HUDEP-2 (cell line): ENCODE data around the gene FTCD.

ENCODE experiments used
- DNase-seq, 76 experiments: peaks; one replicate each; lab custom pipeline; 2025; ENCODE audit not compliant: unreplicated experiment in 76 of 76; lab: John Stamatoyannopoulos, UW

FTCD gene

DNA sequence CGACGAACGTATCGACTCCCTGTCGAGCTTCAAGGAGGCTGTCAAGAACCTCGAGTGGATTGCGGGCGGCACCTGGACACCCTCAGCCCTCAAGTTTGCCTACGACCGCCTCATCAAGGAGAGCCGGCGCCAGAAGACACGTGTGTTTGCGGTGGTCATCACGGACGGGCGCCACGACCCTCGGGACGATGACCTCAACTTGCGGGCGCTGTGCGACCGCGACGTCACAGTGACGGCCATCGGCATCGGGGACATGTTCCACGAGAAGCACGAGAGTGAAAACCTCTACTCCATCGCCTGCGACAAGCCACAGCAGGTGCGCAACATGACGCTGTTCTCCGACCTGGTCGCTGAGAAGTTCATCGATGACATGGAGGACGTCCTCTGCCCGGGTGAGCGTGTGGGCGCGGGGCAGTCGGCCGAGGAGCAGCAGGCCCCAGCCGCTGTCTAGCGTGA lies 29.5 kb downstream of the FTCD start:
- DNase-seq: no peak

DNA sequence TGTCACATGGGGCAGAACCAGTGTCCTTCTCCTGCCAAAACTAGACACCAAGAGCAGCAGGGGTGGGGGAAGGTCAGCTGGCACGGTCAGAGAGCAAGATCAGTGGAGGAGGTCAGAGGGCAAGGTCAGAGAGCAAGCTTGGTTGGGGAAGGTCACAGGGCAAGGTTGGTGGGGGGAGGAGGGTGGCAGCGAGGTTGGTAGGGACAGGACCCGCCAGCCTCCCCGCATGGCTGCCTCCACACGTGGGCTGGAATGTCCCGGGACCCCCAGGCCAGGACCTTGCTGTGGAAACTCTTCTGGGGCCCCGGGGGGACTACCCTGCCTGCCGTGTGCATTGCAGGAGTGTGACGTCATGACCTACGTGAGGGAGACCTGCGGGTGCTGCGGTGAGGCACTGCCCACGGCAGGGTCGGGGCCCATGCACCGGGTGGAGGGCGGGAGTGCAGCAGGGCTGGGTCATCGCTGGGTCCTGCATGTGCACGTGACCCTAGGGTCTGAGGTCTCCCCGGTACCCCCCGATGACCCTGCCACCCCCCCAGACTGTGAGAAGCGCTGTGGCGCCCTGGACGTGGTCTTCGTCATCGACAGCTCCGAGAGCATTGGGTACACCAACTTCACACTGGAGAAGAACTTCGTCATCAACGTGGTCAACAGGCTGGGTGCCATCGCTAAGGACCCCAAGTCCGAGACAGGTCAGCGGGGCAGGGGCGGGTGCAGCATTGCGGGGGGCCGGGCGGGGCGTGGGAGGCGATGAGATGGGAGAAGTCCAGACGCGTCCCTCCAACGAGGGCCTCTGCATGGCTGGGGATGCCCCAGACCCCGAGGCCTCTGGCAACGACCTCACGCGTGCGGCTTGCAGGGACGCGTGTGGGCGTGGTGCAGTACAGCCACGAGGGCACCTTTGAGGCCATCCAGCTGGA lies 30.2 kb downstream of the FTCD start:
- DNase-seq: no peak

DNA sequence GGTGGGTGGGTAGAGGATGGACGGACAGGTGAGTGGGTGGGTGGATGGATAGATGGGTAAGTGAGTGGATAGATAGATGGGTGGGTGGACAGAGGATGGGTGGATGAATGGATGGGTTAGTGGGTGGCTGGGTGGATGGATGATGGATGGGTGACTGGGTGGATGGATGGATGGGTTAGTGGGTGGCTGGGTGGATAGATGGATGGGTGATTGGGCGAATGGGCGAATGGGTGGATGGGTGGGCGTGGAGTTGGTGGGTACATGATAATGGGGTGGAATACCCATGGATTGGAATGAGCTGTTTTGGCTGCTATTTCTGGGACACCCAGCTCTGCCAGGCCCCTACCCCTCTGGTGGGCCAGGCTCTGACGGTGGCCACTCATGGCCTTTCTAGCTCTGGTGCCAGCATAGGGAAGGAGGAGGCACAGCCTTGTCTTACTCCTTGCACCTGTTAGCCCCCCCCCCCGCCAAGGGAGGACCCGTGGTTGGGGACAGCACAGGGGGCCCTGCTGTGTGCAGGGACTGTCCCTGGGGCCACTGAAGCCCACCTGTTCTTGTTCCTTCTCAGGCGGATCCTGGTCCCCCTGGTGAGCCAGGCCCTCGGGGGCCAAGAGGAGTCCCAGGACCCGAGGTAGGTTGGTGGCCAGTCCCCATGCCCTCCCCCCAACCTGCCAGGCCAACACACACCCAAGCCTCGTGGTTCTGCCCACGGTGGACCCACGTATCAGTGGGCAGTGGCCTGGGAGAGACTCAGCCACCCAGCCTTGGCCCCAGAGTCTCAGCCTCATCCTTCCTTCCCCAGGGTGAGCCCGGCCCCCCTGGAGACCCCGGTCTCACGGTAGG lies 31.1 kb downstream of the FTCD start:
- no peak for DNase-seq

DNA sequence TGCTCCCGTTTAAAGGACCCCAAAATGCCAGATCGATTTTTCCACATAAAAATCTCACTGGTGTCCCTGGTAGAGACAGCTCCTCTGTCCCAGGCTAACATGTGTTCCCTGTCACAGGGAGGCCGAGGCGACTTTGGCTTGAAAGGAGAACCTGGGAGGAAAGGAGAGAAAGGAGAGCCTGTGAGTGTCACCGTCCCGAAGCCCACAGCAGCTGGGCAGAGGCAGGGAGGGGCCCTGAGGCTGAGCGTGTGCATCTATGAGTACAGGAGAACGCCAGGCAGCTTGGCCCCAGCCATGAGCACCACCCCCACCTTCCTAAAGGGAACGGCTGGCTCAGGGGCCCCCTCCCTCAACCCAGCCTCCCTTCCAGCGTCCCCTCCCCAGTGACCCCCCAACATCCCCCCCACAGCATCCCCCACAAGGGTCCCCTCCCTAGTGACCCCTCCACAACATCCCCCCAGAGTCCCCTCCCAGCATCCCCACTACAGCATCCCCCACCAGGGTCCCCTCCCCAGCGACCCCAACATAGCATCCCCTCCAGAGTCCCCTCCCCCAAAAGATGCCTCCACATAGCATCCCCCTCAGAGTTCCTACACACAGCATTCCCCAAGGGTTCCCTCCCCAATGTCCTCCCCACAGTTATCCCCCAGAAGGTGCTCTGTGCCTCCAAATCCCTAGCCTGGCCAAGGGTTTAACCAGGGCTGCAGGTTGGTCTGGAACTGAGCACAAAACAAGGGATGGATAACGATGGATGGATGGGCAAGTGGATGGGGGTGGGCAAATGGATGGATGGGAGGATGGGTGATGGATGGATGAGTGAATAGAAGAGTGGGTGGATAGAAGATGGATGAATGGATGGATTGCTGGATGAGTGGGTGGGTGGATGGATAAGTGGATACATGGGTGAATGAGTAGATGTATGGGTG lies 32.4 kb downstream of the FTCD start:
- no peak for DNase-seq

DNA sequence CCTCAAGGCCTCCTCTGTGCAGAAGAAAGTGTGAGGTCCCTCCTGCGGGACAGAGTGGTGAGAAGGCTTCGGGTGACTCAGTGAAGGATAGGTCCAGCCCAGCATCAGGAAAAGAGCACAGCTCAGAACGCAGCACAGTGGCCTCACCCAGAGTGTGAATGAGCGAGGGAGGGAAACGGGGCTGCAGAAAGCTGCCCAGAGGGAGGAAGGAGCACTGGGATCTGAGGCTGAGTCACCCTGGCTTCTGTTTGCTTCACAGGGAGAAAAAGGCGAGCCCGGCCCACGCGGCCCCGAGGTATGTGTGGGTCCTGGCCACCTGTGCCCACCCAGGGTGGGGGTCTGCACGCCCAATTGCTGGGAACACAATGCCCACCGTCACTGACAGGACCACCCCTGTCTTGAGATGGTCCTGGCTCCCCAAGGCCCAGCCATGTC lies 33.1 kb downstream of the FTCD start:
- no peak for DNase-seq

DNA sequence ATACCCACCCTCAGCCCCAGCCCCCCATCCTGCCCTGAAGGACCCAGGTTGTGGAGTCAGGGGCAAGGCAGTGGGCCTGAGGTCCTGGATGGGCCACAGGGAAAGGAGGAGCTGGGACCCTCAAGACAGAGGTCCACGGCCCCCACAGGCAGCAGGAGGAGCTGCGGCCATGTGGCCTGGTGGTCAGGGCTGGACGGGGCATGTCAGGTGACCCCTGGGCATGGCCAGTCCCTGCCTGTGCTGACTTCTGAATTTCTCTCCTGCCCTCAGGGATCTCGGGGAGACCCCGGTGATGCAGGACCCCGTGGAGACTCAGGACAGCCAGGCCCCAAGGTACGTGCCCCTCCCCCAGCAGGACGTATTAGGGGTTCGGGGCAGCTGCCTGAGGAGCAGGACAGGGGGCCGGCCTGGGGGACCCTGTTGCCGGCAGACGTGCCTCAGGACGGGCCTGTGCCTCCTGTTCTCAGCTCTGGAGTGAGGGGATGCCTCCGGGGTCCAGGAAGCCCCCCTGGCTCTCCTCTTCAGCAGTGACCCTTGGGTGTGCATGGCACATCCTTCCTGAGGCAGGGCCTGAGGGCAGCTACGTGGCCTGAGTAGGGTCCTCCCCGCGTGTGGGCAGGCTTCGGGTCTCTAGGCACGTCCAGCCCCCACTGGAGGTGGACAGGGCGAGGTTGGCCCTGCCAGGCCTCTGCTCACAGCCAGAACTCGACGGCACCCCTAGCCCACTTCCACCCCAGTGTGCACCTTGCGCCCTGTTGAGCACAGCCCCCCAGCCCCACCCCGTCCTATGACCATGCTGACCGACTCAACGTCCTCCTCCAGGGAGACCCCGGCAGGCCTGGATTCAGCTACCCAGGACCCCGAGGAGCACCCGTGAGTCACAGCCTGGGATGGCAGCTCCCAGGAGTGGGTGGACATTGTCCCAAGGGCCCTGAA lies 33.8 kb downstream of the FTCD start:
- DNase-seq: no peak

DNA sequence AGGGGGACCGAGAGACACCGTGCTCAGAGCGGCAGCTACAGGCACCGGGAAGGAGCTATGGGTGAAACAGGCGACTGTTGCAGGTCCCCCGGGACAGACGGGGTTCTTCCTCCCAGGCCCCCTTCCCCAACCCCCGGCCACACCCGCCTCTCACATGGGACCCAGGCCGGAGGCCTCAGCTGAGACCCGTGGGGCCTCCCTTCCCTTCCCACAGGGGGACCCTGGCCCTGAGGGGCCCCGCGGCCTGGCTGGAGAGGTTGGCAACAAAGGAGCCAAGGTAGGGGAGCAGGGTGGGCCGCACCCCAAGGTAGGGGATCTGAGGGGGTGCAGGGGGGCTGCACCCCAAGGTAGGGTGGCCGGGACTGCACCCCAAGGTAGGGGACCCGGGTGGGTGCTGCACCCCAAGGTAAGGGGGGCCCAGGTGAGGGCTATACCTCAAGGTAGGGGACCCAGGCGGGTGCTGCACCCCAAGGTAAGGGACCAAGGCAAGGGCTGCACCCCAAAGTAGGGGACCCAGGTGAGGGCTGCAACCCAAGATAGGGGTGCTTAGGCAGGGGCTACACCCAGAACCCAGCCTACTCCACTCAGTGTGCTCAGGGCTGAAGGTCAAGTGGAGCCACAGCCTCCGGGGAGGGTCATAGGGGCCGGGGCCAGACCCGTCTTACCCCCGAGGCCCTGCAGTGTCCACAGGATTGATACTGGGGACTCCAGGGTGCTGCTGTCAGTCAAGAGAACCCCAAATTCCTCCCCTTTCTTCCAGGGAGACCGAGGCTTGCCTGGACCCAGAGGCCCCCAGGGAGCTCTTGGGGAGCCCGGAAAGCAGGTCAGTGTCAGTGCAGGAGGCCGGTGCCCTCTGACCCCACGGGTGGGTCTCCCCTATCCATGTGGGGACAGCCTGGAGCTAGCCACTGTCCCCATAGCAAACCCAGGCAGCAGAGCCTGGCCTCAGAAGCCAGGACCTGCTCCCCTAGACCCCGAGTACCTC lies 34.8 kb downstream of the FTCD start:
- no peak for DNase-seq

DNA sequence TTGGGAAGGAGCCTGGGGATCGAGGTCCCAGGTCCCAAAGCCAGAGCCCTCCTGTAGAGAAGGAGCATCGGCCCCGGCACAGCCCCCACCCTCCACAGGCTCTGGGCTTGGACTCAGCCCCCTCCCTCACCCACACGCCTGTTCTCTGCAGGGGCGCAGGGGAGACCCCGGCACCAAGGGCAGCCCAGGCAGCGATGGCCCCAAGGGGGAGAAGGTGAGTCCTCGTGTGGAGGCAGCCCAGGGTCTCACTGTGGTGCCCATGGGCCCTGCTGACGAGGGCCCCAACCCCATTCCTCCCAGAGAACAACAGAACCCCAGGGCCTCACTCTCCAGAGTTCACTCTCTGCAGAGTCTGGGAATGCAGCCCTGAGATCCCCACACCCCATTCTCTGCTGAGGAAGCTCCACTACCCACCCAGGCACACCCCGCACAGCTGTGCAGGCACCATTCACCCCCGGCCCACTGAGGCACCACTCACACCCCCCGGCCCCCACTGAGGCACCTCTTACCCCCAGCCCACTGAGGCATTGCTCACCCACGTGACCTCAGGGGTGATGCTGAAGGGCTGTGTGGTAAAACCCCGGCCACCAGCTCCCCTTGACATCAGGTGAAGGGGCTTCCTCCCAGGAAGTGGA lies 35.6 kb downstream of the FTCD start:
- DNase-seq: no peak

DNA sequence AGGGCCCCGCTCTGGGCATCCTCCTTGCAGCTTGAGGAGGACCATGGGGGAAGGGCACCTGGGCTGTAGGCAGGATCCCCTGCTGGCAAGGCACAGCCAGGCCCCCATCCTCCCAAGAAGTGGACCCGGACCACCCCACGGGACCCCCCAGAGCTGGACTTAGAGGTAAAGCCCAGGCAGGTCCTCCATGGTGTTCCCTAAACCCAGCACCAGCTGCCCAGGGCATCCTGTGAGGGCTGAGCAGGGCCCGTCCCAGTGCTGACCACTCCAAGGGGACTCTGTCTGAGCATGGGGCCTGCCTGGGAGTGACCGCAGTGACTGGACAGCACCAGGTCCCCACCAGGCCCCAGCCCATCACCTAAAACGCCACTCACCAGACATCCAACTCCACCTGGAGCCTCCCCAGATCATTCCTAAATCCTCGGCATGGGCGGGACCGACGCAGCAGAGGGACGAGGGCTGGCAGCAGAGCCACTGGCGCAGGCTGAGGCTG lies 36.2 kb downstream of the FTCD start:
- no peak for DNase-seq

DNA sequence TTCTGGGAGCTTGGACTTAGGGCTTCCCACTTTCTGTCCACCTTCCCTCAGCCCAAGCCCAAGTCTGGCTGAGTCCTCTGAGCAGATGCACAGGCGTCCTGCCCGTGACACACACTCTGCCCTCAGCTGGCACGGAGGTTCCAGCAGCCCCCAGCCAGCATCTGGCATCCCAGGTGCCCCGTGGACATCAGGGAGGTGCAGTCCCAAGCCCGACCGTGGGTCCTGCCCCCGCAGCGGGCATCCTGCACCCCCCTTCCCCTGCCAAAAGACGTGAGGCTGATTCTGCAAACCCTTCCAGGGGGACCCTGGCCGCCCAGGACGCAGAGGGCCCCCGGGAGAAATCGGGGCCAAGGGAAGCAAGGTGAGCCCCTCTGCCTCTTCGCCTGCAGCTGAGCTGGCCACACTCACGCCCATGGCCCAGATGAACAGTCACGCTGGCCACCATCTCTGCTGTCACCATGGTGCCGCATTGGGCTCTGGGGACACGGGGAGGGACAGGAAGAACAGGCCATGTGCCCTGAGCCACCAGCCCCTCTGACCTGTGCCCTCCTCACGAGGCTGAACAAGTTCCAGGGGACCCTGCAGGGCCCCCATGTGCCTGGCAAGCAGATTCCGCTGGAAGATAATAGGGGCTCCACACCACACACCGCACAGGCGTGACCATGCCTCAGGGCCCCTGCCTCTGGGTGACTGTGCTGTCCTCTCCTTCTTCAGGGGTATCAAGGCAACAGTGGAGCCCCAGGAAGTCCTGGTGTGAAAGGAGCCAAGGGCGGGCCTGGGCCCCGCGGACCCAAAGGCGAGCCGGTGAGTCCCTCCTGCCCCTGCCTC lies 36.8 kb downstream of the FTCD start:
- DNase-seq: no peak

DNA sequence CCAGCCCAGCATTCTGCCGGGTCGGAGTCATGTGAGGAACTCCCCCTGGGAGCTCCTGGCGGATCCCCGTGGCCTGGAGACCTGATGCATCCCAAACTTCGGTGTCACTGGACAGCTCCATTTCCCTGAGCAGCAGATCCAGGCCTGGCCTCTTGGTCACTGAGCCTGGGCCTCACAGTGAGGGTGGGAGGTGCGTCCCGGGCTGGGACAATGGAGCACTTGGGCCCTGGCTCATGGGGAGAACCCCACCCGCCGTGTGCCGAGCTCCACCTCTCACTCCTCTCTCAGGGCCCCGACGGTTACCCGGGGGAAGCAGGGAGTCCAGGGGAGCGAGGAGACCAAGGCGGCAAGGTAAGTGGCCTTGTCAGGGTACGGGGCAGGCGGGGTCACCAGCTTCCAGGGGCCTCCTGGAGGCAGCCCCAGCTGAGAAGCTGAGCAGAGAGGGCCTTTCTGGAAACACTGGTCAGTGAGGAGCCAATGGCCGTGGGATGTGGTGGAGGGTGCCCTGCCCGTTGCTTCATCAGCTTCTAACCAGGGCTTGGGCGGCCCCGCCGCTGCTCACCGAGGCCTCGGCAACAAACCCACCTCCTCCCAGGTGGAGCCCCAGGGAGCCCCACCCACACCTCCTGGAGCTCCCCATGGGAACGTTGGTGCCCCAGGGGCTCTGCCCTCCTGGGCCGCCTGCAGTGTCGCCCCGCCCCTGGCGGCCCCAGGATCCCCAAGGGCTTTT lies 37.6 kb downstream of the FTCD start:
- DNase-seq: no peak

DNA sequence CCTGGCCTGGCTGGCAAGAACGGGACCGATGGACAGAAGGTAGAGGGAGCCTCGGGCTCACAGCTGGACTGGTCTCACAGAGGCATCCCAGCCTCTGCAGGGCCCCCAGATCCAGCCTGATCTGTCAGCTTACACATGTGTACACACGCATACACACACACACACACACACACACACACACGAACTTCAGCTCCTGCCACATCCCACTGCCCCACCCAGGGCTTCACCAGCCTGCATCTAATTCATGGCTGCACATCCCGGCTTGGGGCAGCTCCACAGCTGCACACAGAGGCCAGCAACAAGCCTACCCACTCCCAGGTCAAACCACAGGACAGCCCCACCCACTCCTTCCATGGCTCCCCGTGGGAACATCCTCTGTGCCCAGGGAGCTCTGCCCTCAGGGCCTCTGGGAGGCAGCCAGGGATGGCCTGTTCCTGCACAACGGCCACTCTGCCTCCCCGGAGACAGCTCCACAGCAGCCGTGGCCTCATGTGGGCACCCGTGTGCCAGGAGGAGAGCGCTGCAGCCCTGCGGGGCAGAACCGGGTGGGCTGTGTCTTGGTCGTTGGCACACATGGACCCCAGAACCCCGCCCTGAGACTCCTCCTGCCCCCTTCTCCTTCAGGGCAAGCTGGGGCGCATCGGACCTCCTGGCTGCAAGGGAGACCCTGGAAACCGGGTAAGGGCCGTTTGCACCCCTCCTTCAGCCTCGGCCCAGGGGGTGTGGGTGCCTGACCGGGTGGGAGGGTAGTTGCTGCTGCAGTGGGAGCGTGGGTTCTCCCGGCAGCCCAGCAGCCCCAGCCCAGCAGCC lies 38.4 kb downstream of the FTCD start:
- no peak for DNase-seq

DNA sequence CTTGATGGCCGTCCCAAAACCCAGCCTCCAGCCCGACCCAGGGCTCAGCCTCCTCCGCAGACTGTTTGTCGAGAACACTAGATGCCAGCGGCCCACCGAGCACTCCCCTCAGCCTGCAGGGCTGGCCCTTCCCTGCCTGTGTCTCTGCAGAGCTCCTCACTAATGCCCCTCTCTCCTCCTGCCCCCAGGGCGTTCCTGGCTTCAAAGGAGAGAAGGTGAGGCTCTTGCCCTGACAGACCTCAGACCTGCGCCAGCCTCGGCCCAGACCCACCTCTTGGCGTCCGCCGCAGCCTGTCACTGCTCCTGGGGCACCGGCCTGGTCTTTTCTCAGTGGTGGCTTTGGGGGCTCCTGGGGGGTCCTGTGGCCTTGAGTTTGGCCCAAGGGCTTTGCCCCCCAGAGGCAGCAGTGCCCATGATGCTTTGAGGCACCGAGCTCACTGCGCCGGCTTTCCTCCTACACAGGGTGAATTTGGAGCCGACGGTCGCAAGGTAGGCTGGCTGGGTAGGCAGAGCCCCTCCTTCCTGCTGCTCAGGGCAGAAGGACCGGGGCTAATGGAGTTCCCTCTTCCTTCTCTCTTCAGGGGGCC lies 39.1 kb downstream of the FTCD start:
- DNase-seq: no peak

DNA sequence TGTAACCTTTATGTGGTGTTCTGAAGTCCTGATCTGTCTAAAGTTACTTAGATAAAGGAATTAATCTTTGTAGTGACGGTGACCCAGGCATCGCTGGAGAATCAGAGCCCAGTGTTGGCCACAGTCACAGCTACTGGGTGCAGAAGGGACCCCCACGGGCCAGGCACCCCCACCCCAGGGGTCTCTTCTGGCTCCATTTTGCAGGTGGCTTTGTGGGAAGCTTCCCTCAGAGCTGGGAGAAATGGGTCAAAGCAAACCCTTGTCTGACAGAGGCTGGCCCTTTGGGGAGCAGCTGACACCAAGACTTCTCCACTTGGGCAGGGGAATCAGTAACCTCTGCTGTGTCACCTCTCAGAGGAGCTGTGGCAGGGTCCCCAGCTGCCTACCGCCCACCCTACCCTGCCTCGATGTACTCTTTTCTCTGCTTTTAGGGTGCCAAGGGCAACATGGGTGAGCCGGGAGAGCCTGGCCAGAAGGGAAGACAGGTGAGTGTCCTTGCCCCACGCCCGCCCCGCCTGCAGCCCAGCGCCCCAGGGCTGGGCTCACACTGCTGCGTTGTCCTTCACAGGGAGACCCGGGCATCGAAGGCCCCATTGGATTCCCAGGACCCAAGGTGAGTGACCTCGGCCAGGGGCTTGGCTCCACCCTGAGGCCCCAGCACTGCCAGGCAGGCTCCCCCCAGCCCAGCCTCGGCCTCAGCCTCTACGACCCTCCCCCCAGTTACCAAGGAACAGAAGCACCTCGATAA lies 39.8 kb downstream of the FTCD start:
- DNase-seq: no peak
